ENCODE measurements around the gene PPP4R4.

The PPP4R4 gene

DNA sequence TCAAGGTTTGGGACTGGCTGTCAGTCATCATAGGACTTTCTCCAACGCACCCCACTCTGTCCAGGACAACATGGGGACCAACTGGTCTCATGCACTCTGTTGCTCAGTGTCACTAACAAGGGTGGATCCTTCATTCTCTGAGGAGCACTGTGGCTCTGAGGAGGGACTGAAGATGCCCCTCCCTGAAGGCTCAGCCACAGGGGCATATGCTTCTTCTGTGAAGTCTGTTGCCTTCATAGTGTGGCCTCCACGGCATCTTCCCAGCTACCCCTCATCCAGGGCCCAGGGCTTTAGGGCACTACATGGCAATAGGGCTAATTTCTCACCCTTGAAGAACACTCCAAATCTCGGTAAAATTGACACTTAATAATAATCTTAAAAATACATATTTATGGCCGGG, 30.4 kb upstream of the PPP4R4 start:
- no peak overlapping the region for H3K4me3 ChIP-seq (ENCODE audit: low read depth, low read length, poor library complexity, severe bottlenecking)
- H3K9me2 ChIP-seq (ENCODE audit: low read depth, low read length) = no peaks in the 10 kb centered on the region
- no peaks in the 10 kb centered on the region for H4K20me1 ChIP-seq (ENCODE audit: insufficient read depth, low read length)
- H3K4me1 ChIP-seq (ENCODE audit: insufficient read depth, low read length, severe bottlenecking) = peaks cover 7% of the 10 kb centered on the region
- H3K79me2 ChIP-seq (ENCODE audit: insufficient read depth, low read length) = no peaks in the 10 kb centered on the region
- H3K27ac ChIP-seq (ENCODE audit: low read depth, low read length, poor library complexity, severe bottlenecking) = no peak overlapping the region
- no peak overlapping the region for H3K9ac ChIP-seq (ENCODE audit: low read length)
- no peaks in the 10 kb centered on the region for H3K27me3 ChIP-seq (ENCODE audit: insufficient read depth, low read length)
- H3K9me3 ChIP-seq (ENCODE audit: low read length) = no peaks in the 10 kb centered on the region
- no peaks in the 10 kb centered on the region for H3F3A ChIP-seq (ENCODE audit: insufficient read depth, low read length)
- H3K36me3 ChIP-seq (ENCODE audit: insufficient read depth, low read length) = no peaks in the 10 kb centered on the region
- TF ChIP-seq EZH2 (IDR thresholded peaks at IDR 0.05; ENCODE audit: borderline replicate concordance, low read length) = no peak
- TF ChIP-seq, protein P1, sequence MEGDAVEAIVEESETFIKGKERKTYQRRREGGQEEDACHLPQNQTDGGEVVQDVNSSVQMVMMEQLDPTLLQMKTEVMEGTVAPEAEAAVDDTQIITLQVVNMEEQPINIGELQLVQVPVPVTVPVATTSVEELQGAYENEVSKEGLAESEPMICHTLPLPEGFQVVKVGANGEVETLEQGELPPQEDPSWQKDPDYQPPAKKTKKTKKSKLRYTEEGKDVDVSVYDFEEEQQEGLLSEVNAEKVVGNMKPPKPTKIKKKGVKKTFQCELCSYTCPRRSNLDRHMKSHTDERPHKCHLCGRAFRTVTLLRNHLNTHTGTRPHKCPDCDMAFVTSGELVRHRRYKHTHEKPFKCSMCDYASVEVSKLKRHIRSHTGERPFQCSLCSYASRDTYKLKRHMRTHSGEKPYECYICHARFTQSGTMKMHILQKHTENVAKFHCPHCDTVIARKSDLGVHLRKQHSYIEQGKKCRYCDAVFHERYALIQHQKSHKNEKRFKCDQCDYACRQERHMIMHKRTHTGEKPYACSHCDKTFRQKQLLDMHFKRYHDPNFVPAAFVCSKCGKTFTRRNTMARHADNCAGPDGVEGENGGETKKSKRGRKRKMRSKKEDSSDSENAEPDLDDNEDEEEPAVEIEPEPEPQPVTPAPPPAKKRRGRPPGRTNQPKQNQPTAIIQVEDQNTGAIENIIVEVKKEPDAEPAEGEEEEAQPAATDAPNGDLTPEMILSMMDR (IDR thresholded peaks at IDR 0.05; ENCODE audit: low read length) = no peak
- no peak overlapping the region for H3K4me2 ChIP-seq (ENCODE audit: low read length)
- H2AFZ ChIP-seq (ENCODE audit: low read length) = no peak overlapping the region

DNA sequence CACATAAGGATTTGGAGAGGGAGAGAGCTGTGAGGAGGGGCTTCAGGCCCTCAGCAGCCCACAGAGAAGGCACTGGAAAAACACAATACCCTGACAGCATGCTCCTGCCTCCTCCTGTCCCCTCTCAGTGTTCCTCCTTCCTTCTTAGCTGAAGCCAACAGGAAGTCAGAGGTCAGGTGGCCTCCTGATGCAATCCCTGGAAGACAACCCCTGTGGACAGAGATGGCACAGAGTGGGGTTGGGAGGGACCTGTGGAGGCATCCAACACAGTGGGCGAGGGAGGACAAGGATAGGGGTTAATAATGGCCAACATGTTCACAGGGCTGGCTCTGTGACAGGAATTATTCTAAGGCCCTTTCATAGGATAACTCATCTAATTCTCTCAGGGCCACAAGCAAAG, 29.4 kb upstream of the PPP4R4 start:
- TF ChIP-seq, protein P1 (IDR thresholded peaks at IDR 0.05; ENCODE audit: low read length) = no peak
- no peak for TF ChIP-seq EZH2 (IDR thresholded peaks at IDR 0.05; ENCODE audit: borderline replicate concordance, low read length)
- Histone ChIP-seq H3K27ac (ENCODE audit: low read depth, low read length, poor library complexity, severe bottlenecking) (no peak overlapping the region), H3K9ac (ENCODE audit: low read length) (no peak overlapping the region), H3K4me2 (ENCODE audit: low read length) (no peak overlapping the region), H3K27me3 (ENCODE audit: insufficient read depth, low read length) (no peaks in the 10 kb centered on the region), H3K36me3 (ENCODE audit: insufficient read depth, low read length) (no peaks in the 10 kb centered on the region), H3K79me2 (ENCODE audit: insufficient read depth, low read length) (no peaks in the 10 kb centered on the region), H4K20me1 (ENCODE audit: insufficient read depth, low read length) (no peaks in the 10 kb centered on the region), H3F3A (ENCODE audit: insufficient read depth, low read length) (no peaks in the 10 kb centered on the region), H3K4me1 (ENCODE audit: insufficient read depth, low read length, severe bottlenecking) (peaks cover 7% of the 10 kb centered on the region), H2AFZ (ENCODE audit: low read length) (no peak overlapping the region), H3K4me3 (ENCODE audit: low read depth, low read length, poor library complexity, severe bottlenecking) (no peak overlapping the region), H3K9me2 (ENCODE audit: low read depth, low read length) (no peaks in the 10 kb centered on the region), H3K9me3 (ENCODE audit: low read length) (no peaks in the 10 kb centered on the region)

DNA sequence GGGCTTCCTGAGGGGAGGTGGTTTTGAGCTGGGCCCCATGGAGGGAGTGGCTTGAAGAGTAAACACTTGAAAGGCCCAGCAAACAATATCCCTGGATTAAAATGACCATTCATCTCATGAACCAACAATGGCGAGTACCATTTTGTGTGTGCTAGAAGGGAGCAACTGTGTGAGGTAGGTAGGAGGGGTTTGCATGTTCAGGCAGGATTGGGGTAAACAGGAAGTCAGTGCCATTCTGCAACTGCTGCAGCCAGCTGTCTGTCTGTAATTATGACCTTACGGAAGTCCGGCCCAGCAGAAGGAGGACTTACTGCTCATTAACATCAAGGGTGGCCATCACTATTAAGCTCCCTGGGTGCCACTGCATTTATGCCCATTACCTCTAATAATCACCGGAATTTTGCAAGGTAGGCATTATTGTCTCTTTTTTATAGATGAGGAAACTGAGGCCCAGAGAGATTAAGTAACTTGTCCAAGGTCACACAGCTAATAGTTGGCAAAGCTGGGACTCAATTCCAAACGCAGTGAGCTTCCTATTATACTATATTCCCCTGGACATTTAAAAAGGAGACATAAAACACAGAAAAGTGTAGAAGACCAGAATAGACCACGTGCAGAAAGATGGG, 28.1 kb upstream of the PPP4R4 start:
- Histone ChIP-seq H3K36me3 (ENCODE audit: insufficient read depth, low read length) (no peaks in the 10 kb centered on the region), H2AFZ (ENCODE audit: low read length) (no peak overlapping the region), H3K9ac (ENCODE audit: low read length) (no peak overlapping the region), H3K9me2 (ENCODE audit: low read depth, low read length) (no peaks in the 10 kb centered on the region), H3K79me2 (ENCODE audit: insufficient read depth, low read length) (no peaks in the 10 kb centered on the region), H3K4me3 (ENCODE audit: low read depth, low read length, poor library complexity, severe bottlenecking) (no peak overlapping the region), H3F3A (ENCODE audit: insufficient read depth, low read length) (no peaks in the 10 kb centered on the region), H3K4me2 (ENCODE audit: low read length) (no peak overlapping the region), H3K27me3 (ENCODE audit: insufficient read depth, low read length) (no peaks in the 10 kb centered on the region), H3K4me1 (ENCODE audit: insufficient read depth, low read length, severe bottlenecking) (peaks cover 7% of the 10 kb centered on the region), H4K20me1 (ENCODE audit: insufficient read depth, low read length) (no peaks in the 10 kb centered on the region), H3K27ac (ENCODE audit: low read depth, low read length, poor library complexity, severe bottlenecking) (no peak overlapping the region), H3K9me3 (ENCODE audit: low read length) (no peaks in the 10 kb centered on the region)
- TF ChIP-seq, protein P1 (IDR thresholded peaks at IDR 0.05; ENCODE audit: low read length) = no peak
- TF ChIP-seq EZH2 (IDR thresholded peaks at IDR 0.05; ENCODE audit: borderline replicate concordance, low read length) = no peak

All from OCI-LY1 (cell line).